IPS-15b (cell line): ENCODE results near the gene CPED1.

ENCODE experiments used
- H3K27me3 ChIP-seq: one replicate; pipeline ENCODE4 v1.6.1; 2013; ENCODE audit warnings: low read length; ENCODE audit not compliant: control insufficient read depth, insufficient read depth
- H3K36me3 ChIP-seq: one replicate; pipeline ENCODE4 v1.6.1; 2013; ENCODE audit warnings: low read length; ENCODE audit not compliant: control insufficient read depth, insufficient read depth
- H3K4me1 ChIP-seq: one replicate; pipeline ENCODE4 v1.6.1; 2013; ENCODE audit warnings: mild to moderate bottlenecking, low read length; ENCODE audit not compliant: control insufficient read depth, insufficient read depth
- H3K4me3 ChIP-seq: one replicate; pipeline ENCODE4 v1.5.1; 2013; ENCODE audit warnings: low read depth, low read length
- H3K9ac ChIP-seq: one replicate; pipeline ENCODE4 v1.6.1; 2013; ENCODE audit warnings: low read depth, mild to moderate bottlenecking, low read length
- H3K9me3 ChIP-seq: one replicate; pipeline ENCODE4 v1.6.1; 2013; ENCODE audit warnings: mild to moderate bottlenecking, low read length; ENCODE audit not compliant: control insufficient read depth, insufficient read depth

The CPED1 gene

DNA sequence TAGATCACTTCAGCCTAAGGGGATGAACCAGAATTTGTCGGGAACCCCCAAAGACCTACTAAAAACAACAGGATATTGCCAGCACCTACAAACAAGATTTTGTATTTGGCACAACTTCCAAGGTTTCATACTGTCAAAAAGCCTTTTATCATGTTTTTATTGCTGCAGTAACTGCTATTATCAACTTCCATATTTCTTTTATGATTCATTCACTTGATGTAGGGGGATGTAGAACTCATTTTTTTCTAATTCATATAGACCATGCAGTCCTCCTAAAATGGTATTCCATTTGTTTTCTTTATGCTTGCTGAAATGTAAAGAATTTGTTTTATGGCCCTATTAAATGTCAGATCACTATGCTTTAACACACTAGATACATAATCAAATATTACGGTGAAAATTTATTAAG is 310.3 kb downstream of the CPED1 start:
- no peaks in the 10 kb centered on the region for H3K36me3 ChIP-seq
- H3K4me3 ChIP-seq, result no peak overlapping the region
- H3K4me1 ChIP-seq, result no peaks in the 10 kb centered on the region
- H3K9me3 ChIP-seq, result no peaks in the 10 kb centered on the region
- H3K9ac ChIP-seq, result no peak overlapping the region
- no peaks in the 10 kb centered on the region for H3K27me3 ChIP-seq

DNA sequence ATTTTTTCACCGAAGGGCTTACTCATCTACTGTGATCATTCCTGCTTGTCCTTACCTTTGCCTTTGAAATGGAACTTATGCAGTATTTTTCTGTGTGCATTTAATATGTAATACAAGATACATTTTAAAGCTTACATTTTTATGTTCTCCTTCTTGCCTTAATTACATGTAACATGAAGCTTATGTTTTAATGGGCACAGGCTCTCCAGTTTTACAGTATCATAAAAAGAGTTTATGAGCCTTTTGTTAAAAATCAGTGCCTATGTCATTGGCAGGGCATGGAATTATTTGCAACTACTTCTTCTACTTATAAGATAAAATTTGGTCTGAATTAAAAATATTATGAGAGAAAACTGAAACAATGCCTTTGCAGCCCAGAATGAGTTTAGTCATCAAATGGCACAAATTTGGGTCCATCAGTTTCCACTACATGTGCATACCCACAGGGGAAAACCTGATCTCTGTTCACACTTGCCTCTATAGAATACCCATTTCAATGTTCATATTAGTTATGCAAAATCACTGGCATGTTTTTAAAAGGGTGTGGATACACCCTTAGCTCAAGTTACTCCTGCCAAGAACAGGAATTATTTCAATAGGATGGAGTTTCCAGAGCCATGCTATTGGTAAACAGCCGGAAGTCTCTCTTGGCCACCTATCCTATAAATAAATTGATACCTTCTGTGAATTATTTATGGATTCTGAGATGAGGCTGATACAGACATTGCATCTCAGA is 312.3 kb downstream of the CPED1 start:
- Histone ChIP-seq H3K27me3 (no peaks in the 10 kb centered on the region), H3K9me3 (no peaks in the 10 kb centered on the region), H3K9ac (no peak overlapping the region), H3K4me3 (no peak overlapping the region), H3K36me3 (no peaks in the 10 kb centered on the region), H3K4me1 (no peaks in the 10 kb centered on the region)

DNA sequence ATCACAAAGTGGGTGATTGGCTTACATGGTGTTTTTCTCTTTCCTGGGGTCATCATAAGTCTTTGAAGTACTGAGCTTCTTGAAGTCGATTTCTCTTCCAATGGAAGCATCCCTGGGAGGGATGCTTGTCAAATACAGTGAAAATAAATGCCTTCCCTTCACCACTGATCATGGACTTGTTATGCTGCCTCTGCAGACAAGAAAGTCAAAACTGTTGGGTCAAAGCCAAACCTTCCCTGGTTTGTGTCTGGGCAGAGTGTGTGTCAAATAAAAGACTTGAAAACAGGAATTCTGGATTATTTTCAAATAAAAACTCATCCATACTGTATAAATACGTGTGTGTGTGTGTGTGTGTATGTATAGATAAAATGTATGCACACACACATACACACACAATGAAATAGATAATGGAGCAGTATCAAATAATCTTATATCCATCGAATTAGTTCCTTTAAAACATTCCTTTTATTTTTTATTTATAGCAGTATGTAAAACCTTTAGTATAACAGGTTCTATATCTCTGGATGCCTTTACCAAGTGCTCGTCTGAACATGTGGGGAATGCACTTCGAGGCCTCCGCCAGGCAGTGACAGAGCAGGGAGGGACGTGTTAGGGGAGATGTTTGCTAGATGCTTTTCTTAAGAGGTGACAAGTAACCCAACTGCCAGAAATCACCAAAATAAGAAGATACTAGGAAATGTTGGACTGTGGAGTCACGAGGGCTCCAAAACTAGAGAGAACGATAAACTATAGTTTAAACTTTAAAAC is 313.1 kb downstream of the CPED1 start:
- Histone ChIP-seq H3K36me3 (no peaks in the 10 kb centered on the region), H3K27me3 (no peaks in the 10 kb centered on the region), H3K9ac (no peak overlapping the region), H3K9me3 (no peaks in the 10 kb centered on the region), H3K4me1 (no peaks in the 10 kb centered on the region), H3K4me3 (no peak overlapping the region)

DNA sequence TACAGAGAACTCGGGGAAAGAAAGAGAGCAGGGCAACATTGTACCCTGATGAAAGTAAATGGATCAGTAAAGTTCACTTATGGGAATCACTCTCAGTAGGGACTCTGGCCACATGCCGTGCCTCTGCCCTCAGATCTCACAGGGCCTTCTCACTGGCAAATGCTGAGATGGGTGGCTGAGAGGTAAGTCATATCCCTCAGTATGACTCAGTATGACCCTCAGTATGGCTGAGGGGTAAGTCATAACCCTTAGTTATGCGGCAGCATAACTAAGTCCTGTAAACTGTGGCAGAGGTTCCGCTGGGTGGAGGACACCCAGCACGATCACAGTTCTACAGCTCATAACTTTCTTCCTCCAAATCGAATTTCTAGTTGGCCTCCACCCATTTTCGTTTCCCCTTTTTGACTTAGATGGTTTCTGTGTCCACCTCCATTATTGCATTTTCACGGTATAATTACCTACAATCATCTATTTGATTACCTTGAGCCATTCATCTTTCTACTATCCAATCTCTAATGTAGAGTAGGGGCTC is 313.8 kb downstream of the CPED1 start:
- Histone ChIP-seq H3K4me3 (no peak overlapping the region), H3K9me3 (no peaks in the 10 kb centered on the region), H3K9ac (no peak overlapping the region), H3K27me3 (no peaks in the 10 kb centered on the region), H3K4me1 (no peaks in the 10 kb centered on the region), H3K36me3 (no peaks in the 10 kb centered on the region)

DNA sequence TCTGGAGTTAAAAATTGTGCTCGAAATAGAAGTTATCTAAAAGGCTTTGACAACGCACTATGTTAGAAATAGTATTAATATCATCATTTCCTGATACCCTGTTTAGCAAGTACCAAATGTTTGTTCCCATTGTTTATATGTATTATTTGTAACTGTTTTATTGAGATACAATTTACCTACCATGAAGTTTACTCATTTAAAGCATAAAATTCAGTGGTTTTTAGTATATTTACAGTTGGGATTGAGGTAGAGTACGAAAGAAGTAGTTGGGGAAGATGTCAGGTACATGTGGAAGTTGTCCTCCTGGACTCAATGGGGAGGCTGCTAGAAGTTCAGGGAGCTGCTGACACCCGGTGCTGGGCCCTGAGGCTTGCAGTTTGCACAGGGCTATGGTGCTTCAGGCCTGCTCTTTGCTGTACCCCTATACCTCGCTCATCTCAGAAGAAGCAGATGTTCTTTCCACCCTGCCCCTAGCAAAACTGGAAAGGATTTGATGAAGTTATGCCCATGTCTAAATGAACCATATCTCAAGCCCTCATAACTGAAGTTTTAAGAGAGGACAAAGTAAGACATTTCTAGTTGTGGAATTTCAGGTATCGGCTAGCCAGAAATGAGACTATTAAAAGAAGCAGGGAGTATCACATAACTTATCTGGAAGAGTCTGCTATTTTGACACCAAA is 315.1 kb downstream of the CPED1 start:
- Histone ChIP-seq H3K27me3 (no peaks in the 10 kb centered on the region), H3K9ac (no peak overlapping the region), H3K9me3 (no peaks in the 10 kb centered on the region), H3K4me1 (no peaks in the 10 kb centered on the region), H3K36me3 (no peaks in the 10 kb centered on the region), H3K4me3 (no peak overlapping the region)

DNA sequence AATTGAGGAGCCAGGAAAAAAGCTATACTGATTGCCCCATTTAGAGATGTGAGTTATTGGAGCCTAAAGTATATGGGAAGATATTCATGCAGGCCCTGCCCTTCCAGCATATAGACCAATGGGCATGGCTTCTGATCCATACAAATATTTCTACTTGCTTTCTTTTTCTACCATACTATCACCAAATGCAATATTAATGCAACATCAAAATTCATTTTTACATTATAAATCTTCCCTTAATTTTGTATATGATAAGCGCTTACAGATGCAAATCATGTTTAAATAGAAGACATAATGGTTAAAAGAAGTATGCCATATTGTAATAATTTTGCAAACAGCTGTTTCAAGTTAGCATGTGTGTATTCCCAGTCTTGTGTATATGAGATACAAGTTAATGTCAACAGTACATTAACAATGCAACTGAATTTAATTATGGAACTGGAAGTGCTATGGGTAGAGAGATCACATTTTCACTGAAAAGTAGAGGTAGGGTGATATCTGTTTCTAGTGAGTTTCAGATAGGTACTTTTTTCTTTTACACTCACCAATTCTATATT is 315.7 kb downstream of the CPED1 start:
- Histone ChIP-seq H3K4me1 (no peaks in the 10 kb centered on the region), H3K9ac (no peak overlapping the region), H3K9me3 (no peaks in the 10 kb centered on the region), H3K4me3 (no peak overlapping the region), H3K36me3 (no peaks in the 10 kb centered on the region), H3K27me3 (no peaks in the 10 kb centered on the region)

DNA sequence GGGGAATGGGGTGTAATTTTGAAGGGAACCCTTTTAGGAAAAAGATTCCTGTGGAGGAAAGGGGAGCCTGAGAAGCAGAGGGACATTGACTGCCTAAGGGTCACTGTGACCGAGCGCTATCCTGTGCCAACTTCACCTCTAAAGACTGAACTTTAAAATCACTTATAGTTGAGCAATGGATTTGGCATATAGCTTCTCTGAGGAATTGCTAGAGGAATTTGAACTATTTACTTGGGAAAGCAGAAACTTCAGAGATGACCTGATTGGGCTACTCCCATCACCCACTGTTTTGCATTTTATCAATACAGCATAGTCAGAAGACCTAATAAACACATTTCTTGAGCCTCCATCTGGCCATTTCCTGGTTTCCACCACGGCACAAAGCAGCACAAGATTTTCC is 316.6 kb downstream of the CPED1 start:
- Histone ChIP-seq H3K9ac (no peak overlapping the region), H3K9me3 (no peaks in the 10 kb centered on the region)

DNA sequence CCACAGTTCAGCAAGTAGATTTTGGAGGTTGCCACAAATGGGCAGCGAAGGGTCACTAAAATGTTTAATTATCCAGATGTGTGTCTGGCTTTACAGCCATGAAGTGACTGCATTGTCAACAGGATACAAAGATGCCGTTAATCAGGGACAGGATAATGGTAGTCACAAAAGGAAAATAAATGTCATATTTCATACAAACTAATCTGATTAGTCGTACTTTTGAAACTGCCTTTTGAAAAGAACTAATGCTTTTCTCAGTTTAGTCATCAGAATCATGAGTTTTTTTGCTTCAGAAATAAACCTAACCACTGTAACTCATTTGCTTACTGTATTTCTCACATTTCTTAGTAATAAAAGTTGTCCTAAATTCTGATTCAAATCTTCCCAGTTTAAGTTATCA is 318.1 kb downstream of the CPED1 start:
- Histone ChIP-seq H3K9ac (no peak overlapping the region), H3K4me1 (no peaks in the 10 kb centered on the region), H3K9me3 (no peaks in the 10 kb centered on the region), H3K27me3 (no peaks in the 10 kb centered on the region), H3K36me3 (no peaks in the 10 kb centered on the region), H3K4me3 (no peak overlapping the region)

More for the DNA sequence above, 316.6 kb downstream of the CPED1 start:
- H3K36me3 ChIP-seq, result no peaks in the 10 kb centered on the region
- no peaks in the 10 kb centered on the region for H3K4me1 ChIP-seq
- no peak overlapping the region for H3K4me3 ChIP-seq
- no peaks in the 10 kb centered on the region for H3K27me3 ChIP-seq

DNA sequence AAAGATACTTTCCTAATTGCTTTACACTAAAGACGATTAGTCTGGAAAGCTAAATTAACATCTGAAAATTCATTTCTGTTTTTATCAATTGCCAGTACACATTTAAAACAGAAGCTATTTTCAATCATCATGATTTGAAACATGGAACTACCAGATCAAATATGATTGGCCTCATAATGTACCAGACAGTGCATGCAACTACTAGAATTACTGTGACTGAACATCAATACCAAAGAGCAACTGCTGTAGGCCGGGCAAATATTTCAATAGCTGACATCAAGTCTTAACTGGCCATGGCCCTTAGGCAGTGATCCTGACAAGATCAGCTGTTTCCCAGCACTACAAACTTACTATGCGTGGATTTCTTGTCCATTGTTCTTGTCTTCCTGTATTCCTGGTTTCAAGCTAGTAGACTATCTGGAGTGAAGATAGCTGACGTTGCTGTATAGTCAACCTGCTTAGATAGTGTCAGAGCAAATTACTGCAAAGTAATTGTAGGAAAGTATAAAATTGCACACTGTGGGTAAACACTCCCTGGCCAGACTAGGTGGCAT is 318.6 kb downstream of the CPED1 start:
- Histone ChIP-seq H3K4me3 (no peak overlapping the region), H3K36me3 (no peaks in the 10 kb centered on the region), H3K27me3 (no peaks in the 10 kb centered on the region), H3K9me3 (no peaks in the 10 kb centered on the region), H3K4me1 (no peaks in the 10 kb centered on the region), H3K9ac (no peak overlapping the region)

DNA sequence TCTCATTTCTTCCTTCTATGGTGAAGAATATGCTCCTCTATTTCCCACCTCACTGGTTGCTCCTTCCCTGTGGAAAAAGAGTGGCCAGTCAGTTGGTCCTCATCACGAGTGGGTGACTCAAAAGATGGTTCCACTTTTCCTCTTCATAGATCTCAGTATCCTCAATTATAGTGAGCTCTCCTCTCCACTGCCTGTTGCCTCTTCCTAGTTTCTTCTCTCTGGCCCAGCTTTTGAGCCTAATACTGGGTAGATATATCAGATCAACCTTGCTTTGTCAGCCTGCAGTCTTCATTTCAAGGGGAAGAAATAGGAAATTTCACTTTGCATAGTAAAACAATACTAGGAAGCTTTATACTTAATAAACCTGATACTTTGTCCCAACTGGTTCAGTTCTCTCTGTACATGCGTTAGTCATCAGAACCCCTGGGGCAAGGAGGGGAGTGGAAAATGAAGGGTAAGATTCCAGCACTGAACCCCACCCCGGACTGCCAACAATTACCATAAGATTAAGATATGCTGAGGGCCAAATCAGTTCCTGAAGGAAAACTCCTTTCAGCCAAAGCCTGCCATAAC is 324.8 kb downstream of the CPED1 start:
- Histone ChIP-seq H3K4me3 (no peak overlapping the region), H3K9ac (no peak overlapping the region), H3K27me3 (no peaks in the 10 kb centered on the region), H3K36me3 (no peaks in the 10 kb centered on the region), H3K4me1 (no peaks in the 10 kb centered on the region), H3K9me3 (no peaks in the 10 kb centered on the region)
